Right ventricle myocardium inferior (tissue), 1 donor: ENCODE measurements around the gene EDA. TPM values are rescaled to one million over a fixed set of nuclear protein-coding genes. Genes with fewer than 3 reads are reported as not detected.

Source experiments
- ATAC-seq: fragments of 200-7000 bp; cut with Tn5 transposase; one replicate; pipeline ENCODE4 v1.9.1; 2020; ENCODE audit warnings: mild to moderate bottlenecking, moderate library complexity
- DNase-seq: peaks from one replicate; pipeline ENCODE4 v3.0.0; 2021; ENCODE audit errors: missing footprints
- intact Hi-C: fragments of 100-400 bp; cut with DNase I; formaldehyde crosslinking; loops from one replicate; pipeline ENCODE4 v1.11.0; 2022
- total RNA-seq: library from RNA; stranded (reverse); fragmentation: NEBNext Ultra II Directional; extraction: Animal tissue kit (Norgen Biotek cat#: 25700); gene quantifications from one replicate; pipeline ENCODE4 v1.2.1, GENCODE V29; 2021
- donor health status: DM: no; HTN: yes; CAD: no; lungs with severe emphysema.

EDA gene
- total RNA-seq, 1 donor from 2014 or later = 12.4 TPM

GRCh38 chrX:70001708-70002341, 385.9 kb downstream of the EDA start:
- no peak for DNase-seq
- intact Hi-C loops = no loop called here
- peak; percentile 87 for ATAC-seq

- DNase-seq (no peak), ATAC-seq (no peak)
- intact Hi-C loops = no loop called here
Measured at GRCh38 chrX:70007946-70008345, 392.0 kb downstream of the EDA start.

DNA sequence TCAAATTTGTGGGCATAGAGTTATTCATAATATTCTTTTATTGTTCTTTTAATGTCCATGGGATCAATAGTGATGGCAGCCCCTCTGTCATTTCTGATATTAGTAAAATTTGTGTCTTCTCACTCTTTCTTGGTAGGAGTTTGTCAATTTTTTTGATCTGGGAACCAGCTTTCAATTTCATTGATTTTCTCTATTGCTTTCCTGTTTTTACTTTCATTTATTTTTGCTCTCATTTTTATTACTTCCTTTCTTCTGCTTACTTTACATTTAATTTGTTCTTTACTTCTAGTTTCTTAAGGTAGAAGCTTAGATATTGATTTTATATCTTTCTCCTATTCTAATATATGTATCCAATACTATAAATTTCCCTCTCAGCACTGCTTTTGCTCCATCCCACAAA, 393.1 kb downstream of the EDA start:
- ATAC-seq (no peak), DNase-seq (no peak)
- intact Hi-C loops = no loop called here

DNA sequence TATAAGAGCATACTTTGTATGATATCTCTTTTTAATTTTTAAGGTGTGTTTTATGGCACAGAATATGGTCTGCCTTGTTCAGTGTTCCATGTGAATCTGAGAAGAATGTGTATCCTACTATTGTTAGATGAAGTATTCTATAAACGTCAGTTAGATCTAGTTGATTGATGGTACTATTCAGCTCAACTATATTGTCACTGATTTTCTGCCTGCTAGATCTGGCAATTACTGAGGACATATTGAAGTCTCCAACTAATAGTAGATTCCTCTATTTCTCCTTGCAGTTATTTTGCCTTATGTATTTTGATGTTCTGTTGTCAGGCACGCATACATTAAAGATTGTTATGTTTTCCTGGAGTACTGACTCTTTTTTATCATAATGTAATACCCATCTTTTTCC, 394.1 kb downstream of the EDA start:
- no peak for DNase-seq
- intact Hi-C loops = loop anchor here (5.0 kb wide), 2 partner anchors 248 to 508 kb away; partner anchors contain the start of gene NALF2
- ATAC-seq = no peak

DNA sequence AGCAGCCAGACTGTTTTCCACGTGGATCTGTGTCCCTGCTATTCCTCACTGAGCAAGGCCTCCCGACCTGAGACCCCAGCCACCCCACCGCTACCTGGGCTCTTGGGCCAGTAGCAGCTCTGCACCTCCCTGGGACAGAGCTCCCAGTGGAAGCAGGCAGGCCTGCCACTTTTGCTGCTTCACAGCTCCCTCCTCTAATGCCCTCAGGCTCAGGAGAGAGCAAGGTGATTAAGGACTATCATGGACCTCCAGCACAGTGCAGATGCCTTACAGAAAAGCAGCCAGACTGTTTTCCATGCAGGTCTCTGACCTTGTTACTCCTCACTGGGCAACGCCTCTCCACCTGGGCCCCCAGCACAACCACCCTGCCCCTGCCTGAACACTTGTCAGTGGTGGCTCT, 396.8 kb downstream of the EDA start:
- DNase-seq = no peak
- peak; percentile 27 for ATAC-seq
- intact Hi-C loops = loop anchor here (5.0 kb wide), 2 partner anchors 250 to 510 kb away; partner anchors contain the start of gene NALF2

GRCh38 chrX:70013466-70014381, 397.8 kb downstream of the EDA start:
- ATAC-seq = peak; percentile 95
- peak; percentile 56 for DNase-seq
- intact Hi-C loops = loop anchor here (5.0 kb wide), 2 partner anchors 251 to 511 kb away; partner anchors contain the start of gene NALF2

- intact Hi-C loops = no loop called here
- ATAC-seq (no peak), DNase-seq (no peak)
Measured at GRCh38 chrX:70016513-70016912, 400.6 kb downstream of the EDA start.

DNA sequence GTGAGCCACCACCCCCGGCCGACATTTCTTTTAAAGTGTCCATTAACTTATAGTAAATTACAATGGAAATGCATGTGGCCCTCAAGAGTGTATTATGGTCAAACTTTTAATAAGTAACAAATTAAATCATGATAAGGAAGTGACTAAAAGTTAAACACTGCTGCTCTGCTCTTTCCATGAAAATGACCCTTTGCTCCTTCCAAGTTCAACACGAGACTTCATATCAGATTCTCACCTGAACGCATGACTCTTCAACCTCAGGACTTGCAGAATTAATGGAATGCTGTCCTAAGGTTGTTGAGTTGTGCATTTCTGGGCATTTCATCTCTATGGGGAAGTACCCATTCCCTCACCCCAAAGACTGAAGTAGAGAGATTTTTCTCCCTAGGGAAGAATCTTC, 406.7 kb downstream of the EDA start:
- no peak for DNase-seq
- intact Hi-C loops = no loop called here
- no peak for ATAC-seq

GRCh38 chrX:70025464-70025863, 409.6 kb downstream of the EDA start:
- peak; percentile 49 for ATAC-seq
- intact Hi-C loops = no loop called here
- no peak for DNase-seq

GRCh38 chrX:70026112-70026850, 410.4 kb downstream of the EDA start:
- intact Hi-C loops = no loop called here
- DNase-seq = no peak
- ATAC-seq = no peak

DNA sequence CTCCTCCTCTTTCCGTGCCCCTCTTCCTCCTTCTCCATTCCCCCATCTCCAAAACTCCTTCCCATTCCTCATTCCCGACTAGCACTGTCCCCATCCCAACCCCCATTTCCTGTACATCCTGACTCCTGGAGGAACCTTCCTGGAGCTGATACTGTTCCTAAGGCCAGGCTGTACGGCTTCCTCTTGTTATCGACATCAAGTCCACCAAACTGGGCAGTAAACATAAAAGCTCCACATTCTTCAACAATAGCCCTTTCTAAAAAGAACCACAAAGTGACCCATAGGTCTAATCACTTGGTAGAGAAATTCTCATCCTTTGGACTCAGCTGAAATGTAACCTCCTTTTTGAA, 410.9 kb downstream of the EDA start:
- no peak for ATAC-seq
- intact Hi-C loops = no loop called here
- no peak for DNase-seq

DNA sequence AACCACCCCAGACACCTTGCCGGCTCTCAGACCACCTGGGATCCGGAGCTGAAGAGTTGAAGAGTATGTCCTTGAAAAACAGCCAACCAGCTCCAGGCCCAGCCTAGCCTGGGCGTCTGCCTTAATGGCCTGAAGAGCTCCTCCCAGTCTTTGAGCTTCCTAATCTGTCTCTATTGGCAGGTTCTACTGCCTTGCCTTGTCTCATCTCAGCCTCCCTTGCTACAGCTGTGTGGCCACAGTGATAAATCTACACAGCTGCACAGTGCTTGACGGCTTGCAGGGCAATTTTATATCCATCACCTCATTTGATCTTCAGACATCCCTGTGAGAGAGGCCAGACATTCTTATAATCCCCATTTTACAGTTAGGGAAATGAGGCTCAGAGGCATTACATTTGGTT, 413.9 kb downstream of the EDA start:
- DNase-seq (no peak), ATAC-seq (peak; percentile 51)
- intact Hi-C loops = loop anchor here (1.0 to 5.0 kb wide), 3 partner anchors 67 to 492 kb away; partner anchors contain the start of gene EDA

DNA sequence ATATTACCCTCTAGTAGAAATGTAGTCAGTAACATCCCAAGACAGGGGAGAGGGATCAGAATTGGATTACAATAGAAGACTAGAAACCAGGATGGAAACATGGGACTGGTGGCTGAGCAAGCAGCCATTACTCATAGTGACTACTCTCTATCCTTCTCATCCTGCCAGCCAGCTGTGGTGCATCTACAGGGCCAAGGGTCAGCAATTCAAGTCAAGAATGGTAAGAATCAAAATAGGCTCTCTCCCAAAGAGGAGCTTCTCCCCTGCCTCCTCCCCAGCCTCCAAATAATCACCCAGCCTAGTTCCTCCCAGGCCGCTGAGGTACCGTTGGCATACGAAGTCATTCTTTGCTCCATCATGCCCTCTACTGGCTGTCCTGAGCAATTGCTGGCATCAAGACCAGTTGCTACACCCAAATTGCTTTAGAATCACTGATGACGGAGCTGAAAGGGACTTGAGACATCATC, 414.4 kb downstream of the EDA start:
- peak; percentile 81 for ATAC-seq
- intact Hi-C loops = loop anchor here (1.0 to 5.0 kb wide), 3 partner anchors 67 to 492 kb away; partner anchors contain the start of gene EDA
- no peak for DNase-seq

DNA sequence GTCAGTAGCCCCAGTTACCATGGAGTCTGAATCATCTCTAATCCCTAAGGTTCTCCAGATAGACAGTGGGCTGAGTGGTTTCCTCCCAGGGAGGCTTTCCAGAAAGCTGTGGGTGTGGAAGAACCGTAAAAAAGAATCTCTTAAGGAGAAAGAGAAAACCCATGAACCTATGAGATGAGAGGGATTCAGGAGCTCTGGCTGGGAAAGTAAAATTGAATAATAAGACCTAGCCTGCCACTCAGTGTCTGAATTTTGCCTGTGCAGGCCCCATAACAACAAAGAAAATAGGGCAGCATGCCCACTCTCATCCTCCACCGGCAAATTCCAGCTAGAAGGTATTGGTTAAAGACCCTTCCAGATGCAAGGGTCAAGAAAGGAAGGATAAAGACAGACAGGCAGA, 416.9 kb downstream of the EDA start:
- no peak for ATAC-seq
- DNase-seq = no peak
- intact Hi-C loops = loop anchor here (5.0 kb wide), 2 partner anchors 65 to 415 kb away; partner anchors contain the start of gene EDA

- DNase-seq (no peak), ATAC-seq (no peak)
- intact Hi-C loops = loop anchor here (5.0 kb wide), 2 partner anchors 64 to 416 kb away; partner anchors contain the start of gene EDA
Measured at GRCh38 chrX:70033348-70034051, 417.6 kb downstream of the EDA start.

- ATAC-seq (no peak), DNase-seq (no peak)
- intact Hi-C loops = loop anchor here (5.0 kb wide), 2 partner anchors 63 to 417 kb away; partner anchors contain the start of gene EDA
Measured at GRCh38 chrX:70034646-70035045, 418.7 kb downstream of the EDA start.

GRCh38 chrX:70038515-70038914, 422.6 kb downstream of the EDA start:
- ATAC-seq (no peak), DNase-seq (no peak)
- intact Hi-C loops = no loop called here

DNA sequence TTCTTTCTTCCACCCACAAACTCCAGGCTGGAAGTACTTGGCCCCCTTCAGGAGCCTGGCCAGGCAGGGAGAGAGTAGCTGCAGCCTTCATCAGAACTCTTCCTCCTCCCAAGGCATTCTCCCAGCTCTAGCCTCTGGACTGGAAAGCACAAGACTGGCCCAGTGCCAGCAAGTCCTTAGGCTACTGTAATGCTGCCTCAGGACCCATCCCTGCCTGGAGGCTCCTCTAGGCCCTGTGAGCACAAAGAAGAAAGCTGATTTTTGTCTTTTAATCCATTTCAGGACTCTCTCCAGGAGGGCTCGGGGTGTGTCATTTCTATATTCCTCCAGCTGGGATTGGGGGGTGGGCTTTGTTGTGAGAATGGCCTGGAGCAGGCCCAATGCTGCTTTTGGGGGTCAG, 423.0 kb downstream of the EDA start:
- DNase-seq (no peak), ATAC-seq (no peak)
- intact Hi-C loops = no loop called here
